HCT116 (cell line): ENCODE measurements around the gene MAN2B1. TPM values are rescaled to one million over a fixed set of nuclear protein-coding genes. Genes with fewer than 3 reads are reported as not detected.

ENCODE experiments used
- ATAC-seq: fragments of 200-7000 bp; cut with Tn5 transposase; 2 replicates; pipeline ENCODE4 v1.9.1; 2020; ENCODE audit warnings: mild to moderate bottlenecking, moderate library complexity
- BruUV-seq: library from RNA; stranded (reverse); fragments of 400-500 nt; replicated peaks from 2 replicates; lab custom pipeline; 2021; lab: Mats Ljungman, UMichigan
- CTCF ChIA-PET: fragments of 300-600 bp; sonication (Branson Sonifier 250); formaldehyde crosslinking; loops from one replicate; lab custom pipeline; 2021; ENCODE audit warnings: antibody characterized with exemption; lab: Charles Lee
- POLR2A ChIA-PET: fragments of 300-600, 350-600 bp; sonication (Branson Sonifier 250); formaldehyde crosslinking; loops from one replicate; lab custom pipeline; 2021; ENCODE audit warnings: antibody characterized with exemption; lab: Charles Lee
- RAD21 ChIA-PET, 2 experiments: fragments of 300-600 bp; sonication (Branson Sonifier 250); formaldehyde crosslinking; loops; one replicate each; lab custom pipeline; 2023; ENCODE audit warnings: low total read pairs in 2 of 2; ENCODE audit not compliant: uncharacterized antibody in 2 of 2, unreplicated experiment in 2 of 2, low non-redundant PET in 1 of 2; lab: Charles Lee
- DNase-seq: peaks from one replicate; pipeline ENCODE4 v3.0.0-alpha.2; 2010; ENCODE audit warnings: low read depth, low spot score
- H2AFZ ChIP-seq: fragments of 200-600 bp; shearing (Covaris generic), sonication (generic); 2 replicates; pipeline ENCODE4 v1.6.1; 2017; ENCODE audit warnings: low read depth, mixed run types, mixed read lengths, antibody characterized with exemption, low read length; ENCODE audit not compliant: poor library complexity, severe bottlenecking
- H3K27ac ChIP-seq: 2 replicates; pipeline ENCODE4 v1.5.1; 2012; ENCODE audit warnings: low read depth, low read length
- H3K27me3 ChIP-seq: fragments of 200-600 bp; sonication (generic); 2 replicates; pipeline ENCODE4 v1.6.1; 2016; ENCODE audit warnings: mixed run types, low read length, mixed read lengths; ENCODE audit not compliant: insufficient read depth
- H3K36me3 ChIP-seq, 2 experiments: fragments of 200-500 bp in 1 of 2; fragments of 200-600 bp in 1 of 2; sonication (Bioruptor generic) in 1 of 2; sonication (generic) in 1 of 2; 2 replicates each; pipeline versions ENCODE4 v1.5.1 to v1.6.1; 2014 to 2016; ENCODE audit warnings: low read length in 2 of 2, inconsistent platforms in 1 of 2, mixed read lengths in 1 of 2, mixed run types in 1 of 2; ENCODE audit not compliant: insufficient read depth in 2 of 2, control insufficient read depth in 1 of 2
- H3K4me1 ChIP-seq, 2 experiments: fragments of 200-600 bp in 1 of 2; sonication (generic) in 1 of 2; 2 replicates each; pipeline versions ENCODE4 v1.5.1 to v1.6.1; 2012 to 2017; ENCODE audit warnings: low read length in 2 of 2, inconsistent platforms in 1 of 2, mild to moderate bottlenecking in 1 of 2, mixed read lengths in 1 of 2, mixed run types in 1 of 2, moderate library complexity in 1 of 2; ENCODE audit not compliant: insufficient read depth in 2 of 2, control insufficient read depth in 1 of 2
- H3K4me2 ChIP-seq: fragments of 200-600 bp; sonication (generic); 2 replicates; pipeline ENCODE4 v1.6.1; 2017; ENCODE audit warnings: mixed run types, low read length, mixed read lengths
- H3K4me3 ChIP-seq, 2 experiments: fragments of 200-600 bp in 1 of 2; sonication (generic) in 1 of 2; replicated peaks in 1 of 2; 2 replicates each; pipeline ENCODE4 v1.5.1; 2011 to 2016; ENCODE audit warnings: low read length in 2 of 2, control low read depth in 1 of 2, low read depth in 1 of 2, mild to moderate bottlenecking in 1 of 2, mixed read lengths in 1 of 2, mixed run types in 1 of 2
- H3K79me2 ChIP-seq: fragments of 200-600 bp; sonication (generic); 2 replicates; pipeline ENCODE4 v1.6.1; 2017; ENCODE audit warnings: mild to moderate bottlenecking, mixed run types, low read length, moderate library complexity, mixed read lengths; ENCODE audit not compliant: insufficient read depth
- H3K9ac ChIP-seq: fragments of 200-600 bp; sonication (generic); 2 replicates; pipeline ENCODE4 v1.6.1; 2016; ENCODE audit warnings: low read length, mixed read lengths
- H3K9me2 ChIP-seq: fragments of 200-600 bp; sonication (generic), shearing (Covaris generic); 2 replicates; pipeline ENCODE4 v1.6.1; 2017; ENCODE audit warnings: mixed run types, mild to moderate bottlenecking, moderate library complexity; ENCODE audit not compliant: insufficient read depth
- H3K9me3 ChIP-seq, 2 experiments: fragments of 200-500 bp in 1 of 2; fragments of 200-600 bp in 1 of 2; sonication (Bioruptor generic) in 1 of 2; sonication (generic) in 1 of 2; 2 replicates each; pipeline ENCODE4 v1.6.1; 2014 to 2017; ENCODE audit warnings: low read length in 2 of 2, mixed read lengths in 2 of 2, inconsistent platforms in 1 of 2, low read depth in 1 of 2, mild to moderate bottlenecking in 1 of 2, mixed run types in 1 of 2, moderate library complexity in 1 of 2; ENCODE audit not compliant: control insufficient read depth in 1 of 2, insufficient read depth in 1 of 2
- H4K20me1 ChIP-seq: fragments of 200-600 bp; sonication (generic), shearing (Covaris generic); 2 replicates; pipeline ENCODE4 v1.6.1; 2017; ENCODE audit warnings: mixed run types, mild to moderate bottlenecking, moderate library complexity; ENCODE audit not compliant: insufficient read depth
- CBX3 ChIP-seq: IDR thresholded peaks from 2 replicates; pipeline ENCODE4 v1.6.1; 2012; ENCODE audit warnings: low read depth
- EGR1 ChIP-seq: IDR thresholded peaks from 2 replicates; pipeline ENCODE4 v1.6.1; 2012; ENCODE audit warnings: low read depth
- ELF1 ChIP-seq: IDR thresholded peaks from 2 replicates; pipeline ENCODE4 v1.6.1; 2012; ENCODE audit warnings: low read depth, borderline replicate concordance
- EZH2 ChIP-seq: fragments of 200-600 bp; sonication (generic); IDR thresholded peaks from 2 replicates; pipeline ENCODE4 v1.6.1; 2017; ENCODE audit warnings: antibody characterized with exemption, mixed run types
- EZH2phosphoT487 ChIP-seq: fragments of 200-600 bp; IDR thresholded peaks from 2 replicates; pipeline ENCODE4 v1.6.1; 2018; ENCODE audit warnings: antibody characterized with exemption, borderline replicate concordance
- FOSL1 ChIP-seq: IDR thresholded peaks from 2 replicates; pipeline ENCODE4 v1.6.1; 2012; ENCODE audit warnings: low read depth
- JUND ChIP-seq: IDR thresholded peaks from 2 replicates; pipeline ENCODE4 v1.6.1; 2012
- POLR2A ChIP-seq: IDR thresholded peaks from 2 replicates; pipeline ENCODE4 v1.7.0; 2011; ENCODE audit warnings: borderline replicate concordance; ENCODE audit not compliant: insufficient read depth, insufficient read length; ENCODE audit errors: extremely low read depth
- POLR2AphosphoS5 ChIP-seq: IDR thresholded peaks from 2 replicates; pipeline ENCODE4 v1.6.1; 2011; ENCODE audit warnings: mild to moderate bottlenecking, low read depth, low read length, moderate library complexity
- SIN3A ChIP-seq: IDR thresholded peaks from 2 replicates; pipeline ENCODE4 v1.6.1; 2012; ENCODE audit warnings: low read depth
- SP1 ChIP-seq: IDR thresholded peaks from 2 replicates; pipeline ENCODE4 v1.6.1; 2012; ENCODE audit warnings: low read depth
- SRF ChIP-seq: IDR thresholded peaks from 2 replicates; pipeline ENCODE4 v1.6.1; 2012; ENCODE audit warnings: low read depth
- TCF7L2 ChIP-seq: IDR thresholded peaks from 2 replicates; pipeline ENCODE4 v1.7.0; 2011; ENCODE audit warnings: borderline replicate concordance, inconsistent platforms; ENCODE audit not compliant: insufficient read depth, insufficient read length; ENCODE audit errors: extremely low read depth
- intact Hi-C: fragments of 100-400 bp; cut with micrococcal nuclease; formaldehyde crosslinking; loops from 2 replicates; pipeline ENCODE4 v1.10.0; 2022
- total RNA-seq: library from RNA; stranded (reverse); gene quantifications from one replicate; pipeline ENCODE4 v1.2.1, GENCODE V29; 2021; ENCODE audit not compliant: unreplicated experiment
- TF ChIP-seq, protein P1 (sequence below): IDR thresholded peaks from 2 replicates; pipeline ENCODE4 v1.6.1; 2011; ENCODE audit warnings: mild to moderate bottlenecking, low read length, moderate library complexity; ENCODE audit not compliant: insufficient replicate concordance; ENCODE audit errors: extremely low read depth
- TF ChIP-seq, protein P2 (sequence below): IDR thresholded peaks from 2 replicates; pipeline ENCODE4 v1.6.1; 2012
- TF ChIP-seq, protein P3 (sequence below): IDR thresholded peaks from 2 replicates; pipeline ENCODE4 v1.6.1; 2012

The MAN2B1 gene
- total RNA-seq, 1 experiment from 2014 or later = 48.3 TPM

DNA sequence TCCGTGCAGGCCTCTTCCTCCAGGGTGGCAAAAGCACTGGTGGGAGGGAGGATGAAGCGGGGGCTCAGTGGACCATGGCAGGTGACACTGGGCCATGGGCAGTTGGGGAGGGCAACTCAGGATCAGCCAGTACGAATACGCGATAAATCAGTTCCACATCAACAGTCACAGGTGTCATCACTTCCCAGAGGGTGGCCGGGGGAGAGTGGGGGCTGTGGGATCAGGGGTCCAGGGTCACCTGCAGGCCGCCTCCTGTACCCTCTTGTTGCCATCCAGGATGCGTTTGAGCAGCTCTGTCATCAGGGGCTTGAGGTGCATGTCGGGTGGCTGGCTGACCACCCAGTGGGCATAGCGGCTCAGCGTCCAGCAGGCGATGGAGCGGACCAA lies 39.8 kb upstream of the MAN2B1 start:
- H3K9me2 ChIP-seq = no peaks in the 10 kb centered on the region
- RAD21 ChIA-PET = no interaction called here
- POLR2A ChIA-PET = no interaction called here

DNA sequence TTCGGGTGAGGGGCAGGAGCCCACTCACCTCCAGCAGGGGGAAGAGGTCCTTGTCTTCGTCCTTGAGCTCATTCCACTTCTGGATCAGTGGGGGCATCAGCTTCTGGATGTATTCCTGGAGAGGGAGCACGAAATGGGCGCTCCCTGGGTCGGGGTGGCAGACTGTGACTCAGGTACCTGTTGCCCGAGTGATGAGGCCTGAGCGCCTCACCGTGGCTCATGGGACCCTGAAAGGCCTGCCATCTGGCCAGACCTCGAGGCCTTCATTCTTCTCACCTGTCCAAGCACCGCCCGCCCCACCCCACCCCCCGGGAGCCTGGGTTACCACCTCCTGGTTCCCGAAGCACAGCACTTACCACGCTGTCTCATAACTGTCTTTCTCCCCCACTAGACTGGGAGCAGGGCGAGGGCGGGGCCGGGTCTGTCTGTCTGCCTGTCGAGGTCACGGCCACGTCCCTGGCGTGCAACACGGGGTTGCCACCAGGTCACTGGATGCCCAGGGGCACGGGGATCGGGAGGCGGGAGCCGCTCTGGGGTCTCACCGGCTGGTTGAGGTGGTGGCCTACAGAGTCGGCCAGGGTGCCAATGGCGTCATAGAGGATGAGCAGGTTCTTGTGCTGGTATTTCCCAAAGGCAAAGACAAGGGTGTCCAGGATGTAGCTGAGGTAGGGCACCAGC lies 39.3 kb upstream of the MAN2B1 start:
- CTCF ChIA-PET = no interaction called here
- no peaks in the 10 kb centered on the region for H4K20me1 ChIP-seq
- no TSS peak for BruUV-seq
- no peak overlapping the region for H3K9ac ChIP-seq
- H3K4me3 ChIP-seq = no peak overlapping the region
- H3K9me3 ChIP-seq = no peaks in the 10 kb centered on the region
- no peaks in the 10 kb centered on the region for H3K27me3 ChIP-seq
- intact Hi-C loops = no loop called here
- H3K27ac ChIP-seq = no peak overlapping the region
- POLR2A ChIA-PET = no interaction called here
- no peaks in the 10 kb centered on the region for H3K4me1 ChIP-seq
- no peak overlapping the region for H3K4me2 ChIP-seq
- ATAC-seq = no peak
- peaks cover 54 to 74% of the 10 kb centered on the region in 2 experiments for H3K36me3 ChIP-seq
- no peaks in the 10 kb centered on the region for H3K9me2 ChIP-seq
- no peak overlapping the region for H2AFZ ChIP-seq
- H3K79me2 ChIP-seq = peaks cover 12% of the 10 kb centered on the region; the same call in 1 of the 2 replicates
- RAD21 ChIA-PET = no interaction called here
- no peak for DNase-seq
- TF ChIP-seq, protein P1, sequence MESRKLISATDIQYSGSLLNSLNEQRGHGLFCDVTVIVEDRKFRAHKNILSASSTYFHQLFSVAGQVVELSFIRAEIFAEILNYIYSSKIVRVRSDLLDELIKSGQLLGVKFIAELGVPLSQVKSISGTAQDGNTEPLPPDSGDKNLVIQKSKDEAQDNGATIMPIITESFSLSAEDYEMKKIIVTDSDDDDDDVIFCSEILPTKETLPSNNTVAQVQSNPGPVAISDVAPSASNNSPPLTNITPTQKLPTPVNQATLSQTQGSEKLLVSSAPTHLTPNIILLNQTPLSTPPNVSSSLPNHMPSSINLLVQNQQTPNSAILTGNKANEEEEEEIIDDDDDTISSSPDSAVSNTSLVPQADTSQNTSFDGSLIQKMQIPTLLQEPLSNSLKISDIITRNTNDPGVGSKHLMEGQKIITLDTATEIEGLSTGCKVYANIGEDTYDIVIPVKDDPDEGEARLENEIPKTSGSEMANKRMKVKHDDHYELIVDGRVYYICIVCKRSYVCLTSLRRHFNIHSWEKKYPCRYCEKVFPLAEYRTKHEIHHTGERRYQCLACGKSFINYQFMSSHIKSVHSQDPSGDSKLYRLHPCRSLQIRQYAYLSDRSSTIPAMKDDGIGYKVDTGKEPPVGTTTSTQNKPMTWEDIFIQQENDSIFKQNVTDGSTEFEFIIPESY = no peak
- no peak for TF ChIP-seq TCF7L2
- TF ChIP-seq SRF = no peak
- TF ChIP-seq, protein P2, sequence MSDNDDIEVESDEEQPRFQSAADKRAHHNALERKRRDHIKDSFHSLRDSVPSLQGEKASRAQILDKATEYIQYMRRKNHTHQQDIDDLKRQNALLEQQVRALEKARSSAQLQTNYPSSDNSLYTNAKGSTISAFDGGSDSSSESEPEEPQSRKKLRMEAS = no peak
- TF ChIP-seq CBX3 = no peak
- no peak for TF ChIP-seq POLR2AphosphoS5
- TF ChIP-seq JUND = no peak
- TF ChIP-seq ELF1 = no peak
- no peak for TF ChIP-seq EZH2phosphoT487
- TF ChIP-seq EZH2 = no peak
- TF ChIP-seq, protein P3, sequence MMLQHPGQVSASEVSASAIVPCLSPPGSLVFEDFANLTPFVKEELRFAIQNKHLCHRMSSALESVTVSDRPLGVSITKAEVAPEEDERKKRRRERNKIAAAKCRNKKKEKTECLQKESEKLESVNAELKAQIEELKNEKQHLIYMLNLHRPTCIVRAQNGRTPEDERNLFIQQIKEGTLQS = no peak

More for the DNA sequence above, 39.8 kb upstream of the MAN2B1 start:
- TF ChIP-seq POLR2A (no peak), EGR1 (no peak), SP1 (no peak), EZH2 (no peak), SIN3A (no peak), EZH2phosphoT487 (no peak), CBX3 (no peak), FOSL1 (no peak), POLR2AphosphoS5 (no peak)
- TF ChIP-seq, protein P3 = no peak
- no peak overlapping the region for H3K4me2 ChIP-seq
- H3K9me3 ChIP-seq = no peaks in the 10 kb centered on the region
- no peaks in the 10 kb centered on the region for H4K20me1 ChIP-seq
- intact Hi-C loops = no loop called here
- DNase-seq = no peak
- H3K4me1 ChIP-seq = no peaks in the 10 kb centered on the region
- H3K27me3 ChIP-seq = no peaks in the 10 kb centered on the region
- CTCF ChIA-PET = no interaction called here
- H3K9ac ChIP-seq = no peak overlapping the region
- no TSS peak for BruUV-seq
- no peak overlapping the region for H3K4me3 ChIP-seq
- no peak overlapping the region for H2AFZ ChIP-seq
- H3K36me3 ChIP-seq = peaks cover 53 to 73% of the 10 kb centered on the region in 2 experiments
- ATAC-seq = no peak
- no peak overlapping the region for H3K27ac ChIP-seq
- peaks cover 16% of the 10 kb centered on the region; the same call in 1 of the 2 replicates for H3K79me2 ChIP-seq
